Mammary epithelial cell (primary cell): ENCODE measurements around the gene BCR.

Source experiments
- EZH2 ChIP-seq: IDR thresholded peaks from 2 replicates; pipeline ENCODE4 v1.6.1; 2012; ENCODE audit warnings: low read length, inconsistent platforms, borderline replicate concordance
- TF ChIP-seq, protein P1 (sequence below), 2 donors: IDR thresholded peaks in 1 of 2; conservative IDR thresholded peaks in 1 of 2; 2 replicates each; pipeline ENCODE4 v1.5.1; 2011 to 2012; ENCODE audit warnings: inconsistent platforms in 2 of 2, low read length in 2 of 2, mild to moderate bottlenecking in 2 of 2, control low read depth in 1 of 2, low read depth in 1 of 2; ENCODE audit not compliant: insufficient read depth in 1 of 2; ENCODE audit errors: extremely low read depth in 1 of 2

DNA sequence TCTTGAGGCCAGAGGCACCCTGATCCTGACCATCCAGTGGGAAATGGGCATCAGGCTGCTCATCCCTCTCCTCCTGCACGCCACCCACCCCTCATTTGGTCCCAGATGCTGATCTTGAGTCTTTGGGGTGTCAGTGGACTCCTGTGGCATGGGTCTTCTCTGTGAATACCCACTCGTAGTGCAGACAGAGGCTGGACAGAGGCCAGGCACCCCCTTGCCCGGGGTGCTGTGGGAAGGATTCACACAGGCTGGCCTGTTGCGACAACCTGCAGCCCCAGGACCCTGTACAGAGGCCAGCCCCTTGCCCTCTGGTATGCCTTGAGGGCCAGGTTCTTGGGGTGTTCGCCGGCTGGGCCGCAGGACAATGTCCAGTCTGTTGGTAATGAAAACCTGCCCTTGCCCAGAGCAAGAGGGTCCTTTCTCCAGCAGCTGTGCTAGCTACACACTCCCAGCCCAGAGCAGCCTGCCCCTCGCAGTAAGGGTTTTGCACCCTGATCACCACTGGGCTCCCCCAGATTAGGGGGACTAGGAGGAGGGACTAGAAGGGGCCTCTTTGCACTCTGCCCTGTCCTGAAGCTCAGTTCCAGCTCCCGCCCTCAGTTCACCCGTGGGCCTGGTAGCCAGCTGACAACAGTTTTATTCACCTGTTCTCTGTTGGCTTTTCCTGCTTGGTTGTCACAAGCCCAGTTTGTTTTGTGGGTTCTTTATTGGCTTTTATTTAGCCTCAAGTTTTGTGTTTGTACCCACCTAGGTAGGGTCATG lies 76.0 kb downstream of the BCR start:
- TF ChIP-seq, protein P1, sequence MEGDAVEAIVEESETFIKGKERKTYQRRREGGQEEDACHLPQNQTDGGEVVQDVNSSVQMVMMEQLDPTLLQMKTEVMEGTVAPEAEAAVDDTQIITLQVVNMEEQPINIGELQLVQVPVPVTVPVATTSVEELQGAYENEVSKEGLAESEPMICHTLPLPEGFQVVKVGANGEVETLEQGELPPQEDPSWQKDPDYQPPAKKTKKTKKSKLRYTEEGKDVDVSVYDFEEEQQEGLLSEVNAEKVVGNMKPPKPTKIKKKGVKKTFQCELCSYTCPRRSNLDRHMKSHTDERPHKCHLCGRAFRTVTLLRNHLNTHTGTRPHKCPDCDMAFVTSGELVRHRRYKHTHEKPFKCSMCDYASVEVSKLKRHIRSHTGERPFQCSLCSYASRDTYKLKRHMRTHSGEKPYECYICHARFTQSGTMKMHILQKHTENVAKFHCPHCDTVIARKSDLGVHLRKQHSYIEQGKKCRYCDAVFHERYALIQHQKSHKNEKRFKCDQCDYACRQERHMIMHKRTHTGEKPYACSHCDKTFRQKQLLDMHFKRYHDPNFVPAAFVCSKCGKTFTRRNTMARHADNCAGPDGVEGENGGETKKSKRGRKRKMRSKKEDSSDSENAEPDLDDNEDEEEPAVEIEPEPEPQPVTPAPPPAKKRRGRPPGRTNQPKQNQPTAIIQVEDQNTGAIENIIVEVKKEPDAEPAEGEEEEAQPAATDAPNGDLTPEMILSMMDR (conservative IDR thresholded peaks at IDR 0.05 in 1 of 2, IDR thresholded peaks at IDR 0.05 in 1 of 2; ENCODE audit: extremely low read depth in 1 of 2, insufficient read depth in 1 of 2, low read depth in 1 of 2, low read length in 2 of 2) = no peak
- TF ChIP-seq EZH2 = no peak
